ENCODE results near the gene ZNRF2. TPM values are rescaled to one million over a fixed set of nuclear protein-coding genes. Genes with fewer than 3 reads are reported as not detected.

ZNRF2 gene
- total and polyA plus RNA-seq, 2 of the 4 experiments (the other 2 are of a cell fraction), result 0.31 to 0.54 TPM

DNA sequence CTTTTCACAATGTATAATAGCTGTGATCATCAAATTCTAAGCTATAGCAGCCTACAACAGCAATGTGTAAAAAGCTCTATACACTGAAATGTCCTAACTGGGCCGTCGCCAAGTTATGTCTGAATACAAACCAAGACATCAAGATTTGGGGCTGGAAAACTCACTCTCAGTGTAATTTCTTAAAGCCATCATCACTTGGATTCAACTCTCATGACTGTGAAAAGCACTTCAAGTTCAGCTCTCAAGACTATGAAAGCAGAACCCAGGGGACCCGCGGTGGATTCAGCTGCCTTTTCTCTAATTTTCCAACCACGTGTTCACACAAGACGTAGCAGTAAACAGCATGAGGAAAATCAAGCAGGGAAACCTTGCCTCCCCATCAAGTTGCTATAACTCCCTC lies 15.8 kb upstream of the ZNRF2 start:
- Histone ChIP-seq H4K91ac (ENCODE audit: insufficient read depth, low read depth, low read length) (no peak overlapping the region), H2AFZ (replicated peaks; ENCODE audit: low read length, poor library complexity) (no peak overlapping the region), H2BK120ac (ENCODE audit: low read depth, low read length) (no peak overlapping the region), H2BK20ac (ENCODE audit: low read depth, low read length) (no peak overlapping the region), H3K4me2 (ENCODE audit: low read depth, low read length) (no peak overlapping the region), H2BK5ac (ENCODE audit: low read depth, low read length, poor library complexity, severe bottlenecking) (no peak overlapping the region), H3K9ac (ENCODE audit: low read depth, low read length) (no peak overlapping the region), H4K5ac (ENCODE audit: low read depth, low read length) (no peak overlapping the region), H3K36me3 (ENCODE audit: control insufficient read depth, insufficient read depth, low read length) (no peaks in the 10 kb centered on the region), H3K9me3 (ENCODE audit: control insufficient read depth, insufficient read depth, low read length) (no peaks in the 10 kb centered on the region), H3K4me1 (ENCODE audit: control insufficient read depth, insufficient read depth, low read length) (no peaks in the 10 kb centered on the region), H3K27me3 (ENCODE audit: control insufficient read depth, insufficient read depth, low read length) (peaks cover 29% of the 10 kb centered on the region), H2BK15ac (ENCODE audit: low read depth, low read length) (no peak overlapping the region), H4K20me1 (ENCODE audit: insufficient read depth, low read length) (no peaks in the 10 kb centered on the region), H3K23ac (ENCODE audit: low read depth, low read length) (no peak overlapping the region), H3K14ac (replicated peaks; ENCODE audit: low read depth, low read length) (no peak overlapping the region), H2AK5ac (ENCODE audit: low read depth, low read length) (no peak overlapping the region), H3K18ac (ENCODE audit: low read depth, low read length) (no peak overlapping the region), H3K56ac (ENCODE audit: extremely low read depth, insufficient read depth, low read length) (no peak overlapping the region), H3K4ac (ENCODE audit: low read depth, low read length) (no peak overlapping the region), H3K4me3 (ENCODE audit: insufficient read depth, low read depth, low read length) (no peak overlapping the region), H2AK9ac (replicated peaks; ENCODE audit: low read depth, low read length, poor library complexity) (no peak overlapping the region), H3K27ac (ENCODE audit: insufficient read depth, low read length) (no peak overlapping the region), H3K9me1 (ENCODE audit: insufficient read depth, low read length) (no peaks in the 10 kb centered on the region), H4K8ac (ENCODE audit: low read depth in 2 of 2, low read length in 2 of 2) (no peak overlapping the region), H3K79me1 (ENCODE audit: low read depth in 1 of 2, low read length in 2 of 2) (no peaks in the 10 kb centered on the region)
- DNase-seq, result no peak
- ATAC-seq (ENCODE audit: low read depth), result no peak
- POLR2A ChIA-PET (ENCODE audit: unreplicated experiment), result no interaction called here
- 90% methylated on average over 4 of the region's 6 CpGs; no CpG with 5 or more reads in 1 of the 2 experiments for WGBS, 2 experiments (ENCODE audit: extremely low coverage in 2 of 2, insufficient read length in 1 of 2)
- no TSS peak for BruUV-seq (replicated peaks)
- in situ Hi-C loops (cut with MboI; ENCODE audit: low sequenced_read_pairs) (no loop called here), dilution Hi-C loops (cut with HindIII; ENCODE audit: low sequenced_read_pairs, unreplicated experiment) (no loop called here), intact Hi-C loops (cut with micrococcal nuclease) (no loop called here)
- TF ChIP-seq POLR2A (IDR thresholded peaks at IDR 0.05; ENCODE audit: low read depth, low read length), result no peak
- no peak for TF ChIP-seq RFX5 (IDR thresholded peaks at IDR 0.05; ENCODE audit: low read depth, low read length)
- no peak for TF ChIP-seq SMC3 (IDR thresholded peaks at IDR 0.05; ENCODE audit: low read depth, low read length)
- no peak for TF ChIP-seq MAZ (IDR thresholded peaks at IDR 0.05; ENCODE audit: borderline replicate concordance, low read depth, low read length)
- TF ChIP-seq, protein P1, sequence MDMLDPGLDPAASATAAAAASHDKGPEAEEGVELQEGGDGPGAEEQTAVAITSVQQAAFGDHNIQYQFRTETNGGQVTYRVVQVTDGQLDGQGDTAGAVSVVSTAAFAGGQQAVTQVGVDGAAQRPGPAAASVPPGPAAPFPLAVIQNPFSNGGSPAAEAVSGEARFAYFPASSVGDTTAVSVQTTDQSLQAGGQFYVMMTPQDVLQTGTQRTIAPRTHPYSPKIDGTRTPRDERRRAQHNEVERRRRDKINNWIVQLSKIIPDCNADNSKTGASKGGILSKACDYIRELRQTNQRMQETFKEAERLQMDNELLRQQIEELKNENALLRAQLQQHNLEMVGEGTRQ (IDR thresholded peaks at IDR 0.05; ENCODE audit: low read depth, low read length), result no peak
- CTCF ChIA-PET, result no interaction called here

Data from IMR-90 (cell line).